ES-I3 (cell line): ENCODE measurements around the gene SUPT20HL2.
"Not testable (repeated sequence)": the region's sequence is repeated elsewhere in the genome, so short reads cannot be mapped to it uniquely, and the experiment has no call there.

ENCODE experiments used
- H3K36me3 ChIP-seq: 2 replicates; pipeline ENCODE4 v1.6.1; 2013; ENCODE audit warnings: mild to moderate bottlenecking, low read length, control low read depth, moderate library complexity; ENCODE audit not compliant: insufficient read depth
- H3K4me1 ChIP-seq: 2 replicates; pipeline ENCODE4 v1.6.1; 2013; ENCODE audit warnings: mild to moderate bottlenecking, control low read depth, low read length; ENCODE audit not compliant: insufficient read depth
- H3K9ac ChIP-seq: 2 replicates; pipeline ENCODE4 v1.6.1; 2013; ENCODE audit warnings: low read depth, mild to moderate bottlenecking, low read length, moderate library complexity
- H3K9me3 ChIP-seq: 2 replicates; pipeline ENCODE4 v1.6.1; 2013; ENCODE audit warnings: mild to moderate bottlenecking, low read length, moderate library complexity; ENCODE audit not compliant: control insufficient read depth, insufficient read depth

Gene SUPT20HL2

DNA sequence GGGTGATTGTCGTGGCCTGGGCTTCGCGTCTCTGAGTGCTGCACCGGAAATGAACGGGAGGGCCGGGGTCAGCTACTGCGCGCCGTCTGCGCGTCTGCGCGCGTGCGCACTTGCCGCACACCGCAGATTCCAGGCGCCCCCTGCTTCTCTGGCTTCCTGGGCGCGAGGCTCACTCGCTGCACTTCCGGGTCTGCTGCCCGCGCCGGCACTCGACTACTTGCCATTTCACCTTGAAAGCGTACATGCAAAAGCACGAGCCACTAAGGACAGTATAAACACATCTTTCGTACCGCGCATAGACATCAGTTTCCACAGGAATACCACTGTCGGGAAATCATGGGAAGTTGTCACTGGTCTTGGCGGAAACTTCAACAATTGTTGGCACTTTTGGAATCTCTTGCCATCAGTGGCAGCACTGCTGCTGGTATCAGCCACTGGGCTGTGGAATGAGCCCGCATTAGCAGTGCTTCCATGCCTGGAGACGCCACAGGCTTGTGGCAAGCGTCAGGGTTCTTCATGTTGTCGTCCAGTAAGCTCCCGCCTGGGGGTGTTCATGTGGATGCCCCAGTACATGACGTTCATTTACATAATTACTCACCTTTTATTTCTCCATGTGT lies at the start of gene SUPT20HL2:
Gene SUPT20HL2 (minus strand): TSS at position 51 of the 617 bp plus-strand sequence. CDS start 754 bp downstream, outside the sequence.
- Histone ChIP-seq H3K9ac (no peak within 1 kb of the TSS), H3K9me3 (no peaks in the 10 kb centered on the region), H3K4me1 (peaks cover 4% of the 10 kb centered on the region), H3K36me3 (no peaks in the 10 kb centered on the region)

DNA sequence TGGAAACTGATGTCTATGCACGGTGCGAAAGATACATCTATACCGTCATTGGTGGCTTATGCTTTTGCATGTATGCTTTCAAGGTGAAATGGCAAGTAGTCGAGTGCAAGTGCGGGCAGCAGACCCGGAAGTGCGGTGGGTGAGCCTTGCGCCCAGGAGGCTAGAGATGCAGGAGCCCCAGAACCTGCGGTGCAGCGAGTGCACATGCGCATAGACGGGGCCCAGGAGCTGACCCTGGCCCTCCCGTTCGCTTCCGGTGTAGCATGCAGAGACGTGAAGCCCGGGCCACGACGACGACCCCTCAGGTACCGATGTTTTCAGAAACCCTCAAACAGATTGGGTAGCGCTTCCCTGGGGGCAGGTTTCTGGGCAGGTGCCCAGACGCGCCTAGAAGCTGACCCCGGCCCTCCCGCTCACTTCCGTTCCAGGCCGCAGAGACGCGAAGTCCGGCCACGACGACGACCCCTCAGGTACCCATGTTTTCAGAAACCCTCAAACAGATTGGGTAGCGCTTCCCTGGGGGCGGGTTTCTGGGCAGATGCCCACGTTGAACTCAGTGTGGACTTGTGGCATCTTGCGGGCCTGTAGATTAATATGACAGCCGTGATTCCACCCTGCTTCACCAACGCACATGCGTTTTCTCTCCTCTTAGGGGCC lies 48.3 kb upstream of the SUPT20HL2 start:
- not testable (repeated sequence) for H3K9me3 ChIP-seq, H3K36me3 ChIP-seq, H3K4me1 ChIP-seq, H3K9ac ChIP-seq

DNA sequence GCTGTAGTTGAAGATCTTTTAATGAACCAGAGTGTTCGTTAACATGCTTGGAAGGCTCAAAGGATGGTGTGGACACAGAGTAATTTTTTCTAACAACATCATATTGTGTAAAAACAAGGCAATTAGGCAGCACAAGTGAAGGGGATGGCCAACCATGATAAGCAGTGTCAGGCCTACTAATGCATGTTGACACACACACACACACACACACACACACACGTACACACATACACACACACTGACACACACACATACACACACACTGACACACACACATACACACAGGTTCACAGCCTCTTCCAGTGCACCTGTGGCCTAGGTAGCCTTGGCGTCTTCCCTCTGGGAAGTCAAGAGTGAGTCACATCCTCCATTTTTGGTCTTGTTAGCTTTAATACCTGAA lies 46.4 kb upstream of the SUPT20HL2 start, which contains the start of gene SUPT20HL1:
Gene SUPT20HL1 (plus strand): TSS at position 368 of the 400 bp plus-strand sequence. CDS start 2,122 bp downstream, outside the sequence.
- Histone ChIP-seq H3K9me3 (no peaks in the 10 kb centered on the region), H3K36me3 (no peaks in the 10 kb centered on the region), H3K4me1 (no peaks in the 10 kb centered on the region), H3K9ac (no peak within 1 kb of the TSS)

DNA sequence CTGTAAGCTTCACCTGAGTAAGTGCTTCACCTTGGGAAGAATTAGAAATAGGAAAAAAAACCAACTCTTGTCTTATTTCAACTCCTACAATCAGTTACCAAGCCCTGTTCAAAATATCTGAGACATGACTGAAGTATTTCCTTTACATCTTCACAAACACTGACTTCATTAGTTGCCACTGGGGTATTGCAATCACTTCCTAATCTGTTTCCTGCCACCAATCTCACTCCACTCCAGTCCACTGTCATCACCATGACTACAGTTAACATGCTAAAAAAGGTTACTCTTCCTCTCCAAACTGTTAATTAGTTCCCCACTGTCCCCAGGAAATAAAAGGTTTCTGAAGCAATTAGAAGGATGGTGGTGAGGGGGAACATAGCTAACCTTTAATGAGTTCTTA lies 43.2 kb upstream of the SUPT20HL2 start:
- H3K36me3 ChIP-seq: no peaks in the 10 kb centered on the region
- no peaks in the 10 kb centered on the region for H3K9me3 ChIP-seq
- H3K9ac ChIP-seq: no peak overlapping the region
- no peaks in the 10 kb centered on the region for H3K4me1 ChIP-seq

DNA sequence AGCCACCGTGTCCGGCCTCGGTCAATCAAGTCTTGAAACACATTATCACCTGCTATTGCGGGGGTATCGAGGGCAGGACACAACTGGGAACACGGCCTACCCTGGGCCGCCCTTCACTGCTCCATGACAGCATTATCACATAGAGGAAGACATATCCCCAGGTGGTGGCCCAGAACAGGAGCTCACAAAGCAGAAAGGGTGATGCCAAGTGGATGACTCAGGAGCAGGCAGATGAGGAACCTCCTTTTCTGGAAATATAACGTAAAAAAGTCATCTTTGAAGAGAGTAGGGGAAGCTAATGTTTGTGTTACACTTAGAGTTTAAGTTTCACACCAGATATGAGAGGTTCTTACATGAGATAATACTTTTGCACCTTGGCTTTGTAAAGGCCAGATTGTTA lies 41.2 kb upstream of the SUPT20HL2 start:
- no peak overlapping the region for H3K9ac ChIP-seq

DNA sequence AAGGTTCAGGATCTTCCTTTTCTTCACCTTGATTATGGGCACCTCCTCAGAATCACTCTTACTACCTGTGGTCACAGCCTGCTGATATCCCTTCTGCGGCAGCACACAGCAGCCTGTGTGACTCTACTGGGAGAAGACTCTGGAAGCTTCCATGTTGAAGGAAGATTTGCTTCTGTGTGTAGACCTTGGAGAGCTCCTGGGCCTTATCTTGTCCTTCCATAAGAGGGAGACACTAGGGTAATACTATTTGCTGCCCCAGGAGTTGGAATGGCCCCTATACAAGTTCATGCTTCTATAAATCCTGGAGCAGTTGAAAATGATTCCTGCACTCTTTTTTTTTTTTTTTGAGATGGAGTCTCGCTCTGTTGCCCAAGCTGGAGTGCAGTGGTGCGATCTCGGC lies 36.3 kb upstream of the SUPT20HL2 start:
- Histone ChIP-seq H3K36me3 (no peaks in the 10 kb centered on the region), H3K9me3 (no peaks in the 10 kb centered on the region), H3K9ac (no peak overlapping the region), H3K4me1 (no peaks in the 10 kb centered on the region)

More for the DNA sequence above, 41.2 kb upstream of the SUPT20HL2 start:
- H3K9me3 ChIP-seq: no peaks in the 10 kb centered on the region
- no peaks in the 10 kb centered on the region for H3K4me1 ChIP-seq
- no peaks in the 10 kb centered on the region for H3K36me3 ChIP-seq

DNA sequence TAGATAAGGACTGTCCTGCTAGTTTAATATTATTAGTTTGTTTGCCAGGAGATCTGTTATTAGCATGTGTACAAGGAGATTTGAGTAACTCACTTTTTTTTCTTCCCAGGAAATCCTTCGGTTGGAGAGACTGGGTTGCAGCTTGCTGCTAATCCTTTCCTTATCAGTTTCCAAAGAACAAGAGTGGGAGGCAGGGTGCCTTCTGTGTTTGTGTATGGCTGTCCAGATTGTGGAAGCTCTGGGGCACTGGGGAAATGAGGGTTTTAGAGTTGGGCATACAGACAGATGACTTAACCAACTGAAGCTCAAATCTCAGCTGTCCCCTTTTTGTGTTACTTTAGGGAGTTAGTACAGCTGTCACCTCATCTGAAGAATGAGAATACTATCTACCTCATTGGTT lies 34.0 kb upstream of the SUPT20HL2 start:
- Histone ChIP-seq H3K36me3 (no peaks in the 10 kb centered on the region), H3K9me3 (no peaks in the 10 kb centered on the region), H3K9ac (no peak overlapping the region), H3K4me1 (no peaks in the 10 kb centered on the region)

DNA sequence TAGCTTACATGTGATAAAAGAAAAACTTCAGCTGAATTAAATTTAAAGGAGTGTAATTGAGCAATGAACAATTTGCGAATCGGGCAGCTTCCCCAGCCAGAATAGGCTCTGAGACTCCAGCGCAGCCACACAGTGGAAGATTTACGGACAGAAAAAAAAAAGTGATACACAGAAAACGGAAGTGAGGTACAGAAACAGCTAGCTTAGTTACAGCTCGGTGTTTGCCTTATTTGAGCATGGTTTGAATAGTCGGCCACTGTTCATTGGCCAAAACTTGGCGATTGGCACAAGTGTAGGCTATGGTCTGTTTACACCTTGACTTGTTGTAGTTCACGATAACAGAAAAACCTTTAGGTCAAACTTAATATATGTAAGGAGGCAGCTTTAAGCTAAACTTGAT lies 29.9 kb upstream of the SUPT20HL2 start:
- Histone ChIP-seq H3K9me3 (no peaks in the 10 kb centered on the region), H3K4me1 (no peaks in the 10 kb centered on the region), H3K9ac (no peak overlapping the region), H3K36me3 (no peaks in the 10 kb centered on the region)

DNA sequence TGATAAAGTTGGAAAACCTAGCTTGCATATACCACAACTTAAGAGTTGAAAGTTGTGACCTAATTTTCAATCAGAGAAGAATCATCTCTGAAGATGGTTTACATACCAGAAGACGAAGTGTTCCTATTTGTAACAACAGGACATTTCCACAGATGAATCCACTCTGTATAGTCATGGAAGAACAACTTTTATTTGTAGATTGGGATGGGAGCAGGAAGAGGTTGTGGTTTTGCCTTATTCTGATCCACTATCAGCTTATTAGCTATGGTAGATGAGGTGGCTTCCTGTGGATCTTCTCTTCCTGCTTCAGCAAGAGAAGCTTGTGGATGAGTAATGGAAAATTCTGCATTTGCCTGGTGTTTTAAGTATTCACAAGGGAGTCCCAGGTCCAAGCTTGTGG lies 27.9 kb upstream of the SUPT20HL2 start:
- no peaks in the 10 kb centered on the region for H3K4me1 ChIP-seq
- no peak overlapping the region for H3K9ac ChIP-seq
- no peaks in the 10 kb centered on the region for H3K36me3 ChIP-seq
- H3K9me3 ChIP-seq: no peaks in the 10 kb centered on the region

DNA sequence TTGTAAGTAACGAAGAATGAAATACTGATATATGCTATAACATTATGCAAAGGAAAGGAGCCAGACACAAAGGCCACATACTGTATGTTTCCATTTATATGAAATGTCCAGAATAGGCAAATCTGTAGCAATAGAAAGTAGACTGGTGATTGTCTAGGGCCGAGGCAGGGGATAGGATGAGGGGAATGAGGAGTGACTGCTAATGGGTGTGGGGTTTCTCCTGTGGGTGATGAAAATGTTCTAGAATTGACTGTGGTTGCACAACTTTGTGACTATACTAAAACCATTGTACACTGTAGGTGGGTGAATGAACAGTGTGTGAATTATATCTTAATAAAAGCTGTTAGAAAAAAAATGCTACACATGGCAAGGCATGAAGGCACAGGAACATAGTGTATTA lies 26.6 kb upstream of the SUPT20HL2 start:
- H3K9ac ChIP-seq: no peak overlapping the region
- H3K4me1 ChIP-seq: no peaks in the 10 kb centered on the region
- H3K36me3 ChIP-seq: no peaks in the 10 kb centered on the region

DNA sequence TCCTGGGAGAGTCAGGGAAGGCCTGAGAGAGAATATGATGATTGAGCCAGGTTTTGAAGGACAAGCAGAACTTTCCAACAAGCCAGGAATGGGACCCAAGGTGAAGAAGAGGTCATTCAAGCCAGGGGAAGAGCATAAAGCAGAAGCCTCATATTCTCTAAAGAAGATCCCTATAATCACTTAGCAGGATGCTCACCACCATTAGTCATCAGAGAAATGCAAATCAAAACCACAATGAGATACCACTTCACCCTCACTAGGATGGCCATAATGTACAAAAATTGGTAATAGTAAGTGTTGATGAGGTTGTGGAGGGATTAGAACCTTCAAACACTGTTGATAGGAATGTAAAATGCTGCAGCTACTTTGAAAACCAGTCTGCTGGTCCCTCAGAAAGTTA lies 26.0 kb upstream of the SUPT20HL2 start:
- Histone ChIP-seq H3K4me1 (no peaks in the 10 kb centered on the region), H3K36me3 (no peaks in the 10 kb centered on the region), H3K9me3 (no peaks in the 10 kb centered on the region), H3K9ac (no peak overlapping the region)

More for the DNA sequence above, 26.6 kb upstream of the SUPT20HL2 start:
- no peaks in the 10 kb centered on the region for H3K9me3 ChIP-seq

DNA sequence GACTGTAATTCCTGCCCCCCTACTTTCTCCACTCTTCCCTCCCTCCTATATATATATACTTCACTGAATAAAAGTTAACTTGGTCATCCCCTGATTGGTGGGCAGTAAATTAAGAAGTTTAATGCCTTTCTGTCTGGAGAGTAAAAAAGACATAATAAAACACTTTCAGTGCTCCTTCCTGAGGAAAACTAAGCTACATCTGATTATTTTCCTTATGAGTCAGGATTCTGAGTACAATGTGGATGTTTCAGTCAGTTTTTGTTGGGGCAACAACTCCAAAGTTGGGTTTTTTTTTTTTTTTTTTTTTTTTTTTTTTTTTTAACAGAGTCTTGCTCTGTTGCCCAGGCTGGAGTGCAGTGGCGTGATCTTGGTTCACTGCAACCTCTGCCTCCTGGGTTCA lies 22.0 kb upstream of the SUPT20HL2 start:
- Histone ChIP-seq H3K9me3 (no peaks in the 10 kb centered on the region), H3K4me1 (no peaks in the 10 kb centered on the region), H3K9ac (no peak overlapping the region), H3K36me3 (no peaks in the 10 kb centered on the region)

DNA sequence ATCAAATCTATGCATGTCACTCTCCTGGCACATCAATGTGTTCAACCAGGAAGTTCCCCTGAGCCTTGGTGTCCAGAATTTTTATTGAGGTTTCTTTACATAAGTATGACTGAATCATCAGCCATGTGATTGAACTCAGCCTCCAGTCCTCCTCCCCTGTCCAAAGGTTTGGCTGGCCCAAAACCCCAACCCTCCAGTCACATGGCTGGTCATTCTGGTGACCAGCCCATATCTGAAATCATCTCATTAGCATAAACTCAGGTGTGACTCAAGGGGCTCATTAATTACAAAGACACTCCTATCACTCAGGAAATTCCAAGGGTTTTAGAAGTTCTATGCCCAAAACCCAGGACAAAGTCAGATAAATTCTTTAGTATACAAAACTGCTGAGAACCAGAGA lies 20.6 kb upstream of the SUPT20HL2 start:
- H3K4me1 ChIP-seq: no peaks in the 10 kb centered on the region
- no peaks in the 10 kb centered on the region for H3K36me3 ChIP-seq
- H3K9me3 ChIP-seq: no peaks in the 10 kb centered on the region
- H3K9ac ChIP-seq: no peak overlapping the region

DNA sequence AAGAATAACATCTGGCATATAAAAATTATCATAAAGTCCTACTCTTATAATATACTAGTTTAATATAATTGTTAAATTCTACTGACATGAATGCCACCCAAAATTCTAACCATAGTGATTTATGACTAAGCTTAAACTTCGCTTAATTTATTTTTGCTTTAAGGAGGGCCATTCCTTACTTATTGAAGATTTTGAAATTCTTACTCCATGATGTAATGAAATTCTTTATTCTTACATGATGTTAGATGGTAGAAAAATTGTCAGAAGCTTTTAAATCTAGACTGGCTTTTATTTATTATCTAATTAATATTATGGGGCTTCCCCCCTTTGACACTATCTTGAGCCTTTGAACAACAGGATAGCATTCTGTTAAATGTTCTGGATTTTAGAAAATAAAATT lies 19.5 kb upstream of the SUPT20HL2 start:
- H3K4me1 ChIP-seq: no peaks in the 10 kb centered on the region
- no peak overlapping the region for H3K9ac ChIP-seq
- H3K36me3 ChIP-seq: no peaks in the 10 kb centered on the region
- no peaks in the 10 kb centered on the region for H3K9me3 ChIP-seq

DNA sequence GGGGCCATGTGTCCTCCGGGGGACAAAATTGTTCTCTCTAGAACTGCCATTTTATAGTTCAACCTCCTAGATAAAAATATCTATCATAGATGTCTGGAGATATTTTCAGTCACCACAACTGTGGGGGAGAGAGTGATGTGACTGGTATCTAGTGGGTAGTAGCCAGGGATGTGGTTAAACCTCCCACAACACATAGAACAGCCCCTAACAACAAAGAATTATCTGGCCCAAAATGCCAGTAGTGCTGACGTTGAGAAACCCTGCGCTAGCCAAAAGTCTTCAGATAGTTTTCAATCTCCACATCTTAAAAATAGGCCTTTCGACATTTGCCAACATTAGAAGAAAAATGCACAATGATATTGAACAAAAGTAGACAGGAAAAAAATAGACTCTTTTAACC lies 19.0 kb upstream of the SUPT20HL2 start:
- Histone ChIP-seq H3K36me3 (no peaks in the 10 kb centered on the region), H3K9me3 (no peaks in the 10 kb centered on the region), H3K4me1 (no peaks in the 10 kb centered on the region), H3K9ac (no peak overlapping the region)
